ENCODE measurements around the gene RPS6KA2.

- TF ChIP-seq CTCF (IDR thresholded peaks at IDR 0.05), result no peak
- no peak for TF ChIP-seq ZFX (IDR thresholded peaks at IDR 0.05; ENCODE audit: borderline replicate concordance)
Observed at GRCh38 chr6:166465003-166465399, 162.1 kb downstream of the RPS6KA2 start.

Data from 22Rv1 (cell line).